Measurements from ENCODE around the gene RS1.

RS1 gene

DNA sequence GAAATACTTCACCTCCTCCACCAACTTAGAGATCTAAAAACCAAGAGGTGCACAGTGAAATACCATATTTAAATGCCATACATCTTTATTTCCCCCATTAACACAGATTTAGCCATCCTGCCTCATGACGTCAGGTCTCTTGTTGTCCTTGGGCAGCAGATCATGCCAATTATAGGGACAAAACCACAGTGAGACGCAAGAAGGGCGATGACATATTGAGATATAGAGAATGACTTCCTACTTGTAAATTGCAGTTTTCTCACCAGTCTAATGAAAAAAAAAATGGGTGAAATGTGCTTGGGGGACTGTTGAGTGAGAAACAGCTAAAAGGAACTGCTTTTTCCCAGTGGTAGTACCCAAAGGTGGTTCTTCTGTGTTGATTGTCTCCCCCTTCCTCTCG is 24.3 kb downstream of the RS1 start:
- Histone ChIP-seq H2AFZ (ENCODE audit: low read depth, low read length, severe bottlenecking) (no peak overlapping the region), H3K9ac (ENCODE audit: low read length) (no peak overlapping the region), H3K4me3 (ENCODE audit: insufficient read depth, low read length, poor library complexity, severe bottlenecking) (no peak overlapping the region), H3K4me2 (ENCODE audit: low read depth, low read length, poor library complexity, severe bottlenecking) (no peak overlapping the region), H3K9me3 (ENCODE audit: insufficient read depth, low read length) (no peaks in the 10 kb centered on the region), H3K27ac (ENCODE audit: low read depth, low read length) (no peak overlapping the region), H4K20me1 (ENCODE audit: low read depth, low read length) (no peaks in the 10 kb centered on the region), H3K9me2 (replicated peaks; ENCODE audit: insufficient read depth, low read length) (no peaks in the 10 kb centered on the region), H3F3A (ENCODE audit: insufficient read depth) (no peaks in the 10 kb centered on the region), H3K27me3 (ENCODE audit: low read length) (no peaks in the 10 kb centered on the region), H3K36me3 (ENCODE audit: low read length) (no peaks in the 10 kb centered on the region), H3K79me2 (ENCODE audit: insufficient read depth, low read length) (no peaks in the 10 kb centered on the region)
- no peak for TF ChIP-seq CTCF (IDR thresholded peaks at IDR 0.05; ENCODE audit: insufficient read depth, low read length, poor library complexity, severe bottlenecking)
- no peak for TF ChIP-seq EZH2phosphoT487 (conservative IDR thresholded peaks at IDR 0.05; ENCODE audit: low read length)

- Histone ChIP-seq H3F3A (ENCODE audit: insufficient read depth) (no peaks in the 10 kb centered on the region), H3K27ac (ENCODE audit: low read depth, low read length) (no peak overlapping the region), H3K4me3 (ENCODE audit: insufficient read depth, low read length, poor library complexity, severe bottlenecking) (no peak overlapping the region), H3K36me3 (ENCODE audit: low read length) (no peaks in the 10 kb centered on the region), H3K27me3 (ENCODE audit: low read length) (no peaks in the 10 kb centered on the region), H3K9me3 (ENCODE audit: insufficient read depth, low read length) (no peaks in the 10 kb centered on the region), H3K9ac (ENCODE audit: low read length) (no peak overlapping the region), H2AFZ (ENCODE audit: low read depth, low read length, severe bottlenecking) (no peak overlapping the region), H3K79me2 (ENCODE audit: insufficient read depth, low read length) (no peaks in the 10 kb centered on the region), H3K9me2 (replicated peaks; ENCODE audit: insufficient read depth, low read length) (no peaks in the 10 kb centered on the region), H4K20me1 (ENCODE audit: low read depth, low read length) (no peaks in the 10 kb centered on the region), H3K4me2 (ENCODE audit: low read depth, low read length, poor library complexity, severe bottlenecking) (no peak overlapping the region)
- TF ChIP-seq EZH2phosphoT487 (conservative IDR thresholded peaks at IDR 0.05; ENCODE audit: low read length): no peak
- TF ChIP-seq CTCF (IDR thresholded peaks at IDR 0.05; ENCODE audit: insufficient read depth, low read length, poor library complexity, severe bottlenecking): no peak
Measured at GRCh38 chrX:18643853-18644252, 28.1 kb downstream of the RS1 start.

- Histone ChIP-seq H3K9me3 (ENCODE audit: insufficient read depth, low read length) (no peaks in the 10 kb centered on the region), H3K4me3 (ENCODE audit: insufficient read depth, low read length, poor library complexity, severe bottlenecking) (no peak overlapping the region), H4K20me1 (ENCODE audit: low read depth, low read length) (no peaks in the 10 kb centered on the region), H3K4me2 (ENCODE audit: low read depth, low read length, poor library complexity, severe bottlenecking) (no peak overlapping the region), H3K9me2 (replicated peaks; ENCODE audit: insufficient read depth, low read length) (no peaks in the 10 kb centered on the region), H2AFZ (ENCODE audit: low read depth, low read length, severe bottlenecking) (no peak overlapping the region), H3F3A (ENCODE audit: insufficient read depth) (no peaks in the 10 kb centered on the region), H3K79me2 (ENCODE audit: insufficient read depth, low read length) (no peaks in the 10 kb centered on the region), H3K27me3 (ENCODE audit: low read length) (no peaks in the 10 kb centered on the region), H3K36me3 (ENCODE audit: low read length) (no peaks in the 10 kb centered on the region), H3K27ac (ENCODE audit: low read depth, low read length) (no peak overlapping the region), H3K9ac (ENCODE audit: low read length) (no peak overlapping the region)
- TF ChIP-seq CTCF (IDR thresholded peaks at IDR 0.05; ENCODE audit: insufficient read depth, low read length, poor library complexity, severe bottlenecking): no peak
- TF ChIP-seq EZH2phosphoT487 (conservative IDR thresholded peaks at IDR 0.05; ENCODE audit: low read length): no peak
Measured at GRCh38 chrX:18643243-18643642, 28.7 kb downstream of the RS1 start.

DNA sequence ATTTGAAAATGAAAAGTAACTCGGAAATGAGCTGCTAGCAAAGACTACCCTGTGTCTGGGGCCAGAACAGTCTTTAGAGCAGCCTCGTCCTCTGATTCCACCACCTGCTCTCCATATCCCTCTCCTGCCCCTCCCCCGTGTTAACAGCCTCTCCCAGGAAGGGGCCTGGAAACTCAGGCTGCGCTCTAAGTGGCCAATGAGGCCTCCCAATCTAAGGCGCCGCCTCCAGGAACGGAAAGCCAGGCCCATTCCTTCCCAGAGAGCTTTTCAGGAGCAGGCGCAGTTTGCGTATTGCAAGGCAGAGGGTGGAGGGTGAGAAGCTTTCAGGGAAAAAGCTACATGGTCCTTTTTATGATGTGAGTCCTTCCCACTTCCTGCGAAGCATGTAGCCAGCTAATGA is 31.2 kb downstream of the RS1 start:
- Histone ChIP-seq H3K36me3 (ENCODE audit: low read length) (no peaks in the 10 kb centered on the region), H3F3A (ENCODE audit: insufficient read depth) (no peaks in the 10 kb centered on the region), H3K4me2 (ENCODE audit: low read depth, low read length, poor library complexity, severe bottlenecking) (no peak overlapping the region), H3K9me3 (ENCODE audit: insufficient read depth, low read length) (no peaks in the 10 kb centered on the region), H3K4me3 (ENCODE audit: insufficient read depth, low read length, poor library complexity, severe bottlenecking) (no peak overlapping the region), H3K9ac (ENCODE audit: low read length) (no peak overlapping the region), H4K20me1 (ENCODE audit: low read depth, low read length) (no peaks in the 10 kb centered on the region), H3K27me3 (ENCODE audit: low read length) (no peaks in the 10 kb centered on the region), H3K27ac (ENCODE audit: low read depth, low read length) (no peak overlapping the region), H3K9me2 (replicated peaks; ENCODE audit: insufficient read depth, low read length) (no peaks in the 10 kb centered on the region), H2AFZ (ENCODE audit: low read depth, low read length, severe bottlenecking) (no peak overlapping the region), H3K79me2 (ENCODE audit: insufficient read depth, low read length) (no peaks in the 10 kb centered on the region)
- no peak for TF ChIP-seq EZH2phosphoT487 (conservative IDR thresholded peaks at IDR 0.05; ENCODE audit: low read length)
- no peak for TF ChIP-seq CTCF (IDR thresholded peaks at IDR 0.05; ENCODE audit: insufficient read depth, low read length, poor library complexity, severe bottlenecking)

All from SU-DHL-6 (cell line).